ENCODE results near the gene MICAL1.
"Not testable (repeated sequence)": the region's sequence is repeated elsewhere in the genome, so short reads cannot be mapped to it uniquely, and the experiment has no call there.

Gene MICAL1

GRCh38 chr6:109478222-109478805, 22.7 kb upstream of the MICAL1 start:
- no peak for DNase-seq

DNA sequence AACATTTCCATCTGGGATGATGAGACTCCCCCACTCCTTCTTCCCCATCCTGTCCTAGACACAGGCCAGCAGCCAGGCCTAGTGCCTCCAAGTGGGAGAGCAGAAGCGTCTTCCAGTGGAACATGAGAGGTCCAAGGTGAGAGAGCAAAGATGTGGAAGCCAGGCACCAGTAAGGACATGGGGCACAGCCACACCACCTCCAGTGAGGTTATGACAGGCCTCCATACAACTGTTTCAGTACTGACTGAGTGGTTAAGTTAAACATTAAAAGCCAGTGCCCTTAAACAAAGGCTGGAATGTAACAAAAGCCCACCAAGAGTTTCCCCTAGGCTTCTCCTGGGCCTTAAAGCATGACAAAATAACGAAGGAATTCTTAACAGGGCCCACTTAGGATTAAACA, 22.2 kb upstream of the MICAL1 start:
- no peak for DNase-seq

DNA sequence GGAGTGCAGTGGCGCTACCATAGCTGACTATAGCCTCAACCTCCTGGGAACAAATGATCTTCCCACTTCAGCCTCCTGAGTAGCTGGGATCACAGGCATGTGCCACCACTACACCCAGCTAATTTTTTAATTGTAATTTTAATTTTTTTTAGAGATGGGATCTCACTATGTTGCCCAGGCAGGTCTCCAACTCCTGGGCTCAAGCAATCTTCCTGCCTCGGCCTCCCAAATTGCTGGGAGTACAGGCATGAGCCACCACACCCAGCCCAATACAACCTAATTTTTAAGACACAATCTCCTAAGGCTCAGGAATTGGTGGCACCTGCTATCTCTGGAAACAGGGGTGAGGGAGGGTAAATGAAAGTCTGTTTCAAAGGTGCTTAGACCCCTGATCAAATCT, 21.6 kb upstream of the MICAL1 start:
- DNase-seq, result no peak

DNA sequence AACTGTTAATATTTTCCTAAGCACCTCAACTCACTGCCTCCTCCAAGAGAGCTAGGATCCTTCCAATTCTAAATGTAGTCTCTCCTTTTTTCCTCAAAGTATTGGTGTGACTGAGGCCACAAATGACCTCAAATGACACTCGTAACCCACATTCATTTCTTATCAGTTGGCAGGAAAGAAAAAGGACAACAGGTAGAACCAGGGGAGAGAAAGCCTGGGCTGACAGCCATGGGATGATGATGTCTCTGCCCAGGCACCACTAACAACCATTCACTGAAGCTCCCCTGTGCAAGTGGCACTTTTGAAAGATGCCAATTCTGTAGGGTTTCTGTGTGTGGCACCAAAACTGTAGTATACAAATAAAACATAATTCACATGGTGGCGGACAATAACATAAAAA, 20.1 kb upstream of the MICAL1 start:
- no peak for DNase-seq

- no peak for DNase-seq
Measured at GRCh38 chr6:109474995-109475394, 19.4 kb upstream of the MICAL1 start.

GRCh38 chr6:109473120-109473519, 17.5 kb upstream of the MICAL1 start:
- DNase-seq, result peak in 1 of 56 donors; percentile 17

- peak in 2 of 56 donors; percentile 6 to 15 for DNase-seq
Measured at GRCh38 chr6:109472132-109472995, 16.8 kb upstream of the MICAL1 start.

GRCh38 chr6:109471105-109471810, 15.7 kb upstream of the MICAL1 start:
- no peak for DNase-seq

GRCh38 chr6:109469591-109470189, 14.1 kb upstream of the MICAL1 start:
- DNase-seq, result no peak

DNA sequence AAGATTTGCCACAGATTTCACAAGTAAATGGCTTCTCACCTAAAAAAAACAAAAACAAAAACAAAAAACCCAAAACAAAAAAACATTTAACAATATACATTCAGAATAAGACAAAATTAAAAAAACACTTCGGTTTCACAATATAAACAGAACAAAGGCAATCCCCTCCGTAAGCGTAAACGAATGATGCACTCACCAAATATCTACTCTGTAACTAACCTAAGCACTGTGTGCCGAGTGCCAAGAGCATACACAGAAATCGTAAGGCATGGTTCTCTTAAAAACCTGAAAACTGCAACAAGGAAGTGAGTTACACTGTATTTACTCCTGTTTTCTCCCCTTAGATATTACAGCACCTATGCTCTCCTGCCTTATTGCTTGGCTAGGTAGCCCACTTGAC, 12.1 kb upstream of the MICAL1 start:
- DNase-seq, result no peak

- DNase-seq, result no peak
Measured at GRCh38 chr6:109466212-109466923, 10.8 kb upstream of the MICAL1 start.

GRCh38 chr6:109465772-109466171, 10.2 kb upstream of the MICAL1 start:
- peak in 35 of 56 donors; percentile 16 to 75 (median 44) for DNase-seq

- no peak for DNase-seq
Measured at GRCh38 chr6:109461733-109462526, 6.4 kb upstream of the MICAL1 start.

GRCh38 chr6:109461205-109461604, 5.6 kb upstream of the MICAL1 start:
- DNase-seq, result not testable (repeated sequence)

GRCh38 chr6:109460161-109460829, 4.7 kb upstream of the MICAL1 start:
- DNase-seq, result no peak

GRCh38 chr6:109458774-109459531, 3.4 kb upstream of the MICAL1 start:
- DNase-seq, result peak in 1 of 56 donors; percentile 32

GRCh38 chr6:109457562-109457996, 2.0 kb upstream of the MICAL1 start:
- no peak for DNase-seq

GRCh38 chr6:109456710-109457561, 1.4 kb upstream of the MICAL1 start:
- DNase-seq, result peak in 19 of 56 donors; percentile 14 to 52 (median 37)
